ENCODE data around the gene PODNL1.

DNA sequence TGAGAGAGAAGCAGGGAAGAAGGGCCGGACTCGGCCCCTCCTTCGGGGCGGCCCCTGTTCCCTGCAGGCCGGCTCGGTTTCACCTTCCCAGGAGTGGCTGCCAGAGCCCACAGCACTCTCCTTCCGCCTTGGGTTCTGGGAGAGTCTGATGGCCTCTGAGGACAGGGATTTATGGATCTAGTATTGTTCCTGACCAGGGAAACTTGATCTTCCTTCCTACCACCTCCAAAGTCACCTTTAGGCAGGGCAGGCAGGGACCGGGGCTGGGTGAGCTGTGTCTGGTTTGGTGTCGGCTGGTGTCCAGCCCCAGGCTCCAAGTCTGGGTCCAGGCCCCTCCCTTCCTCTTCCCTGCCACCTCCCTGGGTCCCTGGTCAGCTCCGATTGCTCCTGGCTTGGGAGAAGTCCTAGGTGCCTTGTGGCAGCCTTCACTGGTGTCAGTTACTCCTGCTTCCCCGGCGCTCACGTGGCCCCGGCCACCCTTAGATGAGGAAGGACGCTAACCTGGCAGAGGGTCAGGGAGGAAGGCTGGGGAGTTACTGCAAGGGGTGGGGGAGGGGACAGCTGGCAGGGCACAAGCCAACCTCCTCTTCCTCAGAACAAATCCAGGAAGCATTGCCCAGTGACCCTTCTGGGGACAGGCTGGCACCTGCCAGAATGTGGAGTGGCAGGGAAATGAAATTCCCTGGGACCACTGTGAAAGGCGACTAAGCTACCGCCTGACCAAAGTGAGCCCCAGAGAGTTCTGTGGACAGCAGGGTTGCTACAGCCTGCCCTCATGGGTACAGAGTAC is 49.1 kb upstream of the PODNL1 start:
- TF ChIP-seq, protein P1, sequence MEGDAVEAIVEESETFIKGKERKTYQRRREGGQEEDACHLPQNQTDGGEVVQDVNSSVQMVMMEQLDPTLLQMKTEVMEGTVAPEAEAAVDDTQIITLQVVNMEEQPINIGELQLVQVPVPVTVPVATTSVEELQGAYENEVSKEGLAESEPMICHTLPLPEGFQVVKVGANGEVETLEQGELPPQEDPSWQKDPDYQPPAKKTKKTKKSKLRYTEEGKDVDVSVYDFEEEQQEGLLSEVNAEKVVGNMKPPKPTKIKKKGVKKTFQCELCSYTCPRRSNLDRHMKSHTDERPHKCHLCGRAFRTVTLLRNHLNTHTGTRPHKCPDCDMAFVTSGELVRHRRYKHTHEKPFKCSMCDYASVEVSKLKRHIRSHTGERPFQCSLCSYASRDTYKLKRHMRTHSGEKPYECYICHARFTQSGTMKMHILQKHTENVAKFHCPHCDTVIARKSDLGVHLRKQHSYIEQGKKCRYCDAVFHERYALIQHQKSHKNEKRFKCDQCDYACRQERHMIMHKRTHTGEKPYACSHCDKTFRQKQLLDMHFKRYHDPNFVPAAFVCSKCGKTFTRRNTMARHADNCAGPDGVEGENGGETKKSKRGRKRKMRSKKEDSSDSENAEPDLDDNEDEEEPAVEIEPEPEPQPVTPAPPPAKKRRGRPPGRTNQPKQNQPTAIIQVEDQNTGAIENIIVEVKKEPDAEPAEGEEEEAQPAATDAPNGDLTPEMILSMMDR (IDR thresholded peaks at IDR 0.05; ENCODE audit: control extremely low read depth in 1 of 3, insufficient read depth in 1 of 3, low read depth in 1 of 3, low read length in 3 of 3): no peak
- TF ChIP-seq CHD1 (IDR thresholded peaks at IDR 0.05; ENCODE audit: low read depth, low read length) (no peak), TCF12 (IDR thresholded peaks at IDR 0.05; ENCODE audit: low read depth, low read length) (no peak)

All from H1 (cell line).